ENCODE data around the gene ABCA3.

DNA sequence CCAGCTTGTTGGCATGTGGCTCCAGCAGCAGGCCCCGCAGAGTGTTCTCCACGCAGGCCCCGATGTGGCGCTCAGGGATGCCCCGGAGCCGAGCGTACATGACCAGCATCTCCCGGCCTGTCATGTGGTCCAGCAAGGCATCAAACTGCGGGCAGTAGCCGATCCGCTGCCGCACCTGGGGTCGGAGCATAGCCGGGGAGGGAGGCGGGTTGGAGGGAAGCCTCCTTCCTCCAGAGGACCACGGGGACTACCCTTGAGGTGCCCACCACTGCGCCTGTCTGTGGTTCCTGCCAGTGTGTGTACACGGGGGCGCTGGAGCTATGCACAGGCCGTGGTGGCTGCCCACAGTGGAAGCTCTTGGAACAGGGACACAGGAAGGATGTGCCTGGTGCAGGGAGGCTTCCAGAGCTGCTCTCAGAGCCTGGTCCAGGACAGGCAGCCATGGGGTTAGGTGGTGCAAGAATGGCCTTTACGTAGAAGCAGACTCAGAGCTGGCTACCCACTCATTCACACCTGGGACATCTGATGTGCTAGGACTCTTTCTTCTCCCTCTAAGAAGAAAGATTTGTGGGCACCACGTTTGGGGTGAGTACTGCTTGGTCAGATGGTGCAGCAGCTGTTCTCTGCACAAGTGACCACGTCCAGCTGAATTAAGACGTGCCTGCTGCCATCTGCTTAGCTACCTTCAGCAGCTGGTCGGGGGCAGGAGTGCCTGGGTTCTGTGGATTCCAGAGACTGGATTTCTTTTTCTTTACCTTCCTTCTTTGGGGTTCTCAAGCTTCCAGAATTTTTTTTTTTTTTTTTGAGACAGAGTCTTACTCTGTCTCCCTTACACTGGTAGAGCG lies 61.4 kb downstream of the ABCA3 start:
- TF ChIP-seq, protein P1, sequence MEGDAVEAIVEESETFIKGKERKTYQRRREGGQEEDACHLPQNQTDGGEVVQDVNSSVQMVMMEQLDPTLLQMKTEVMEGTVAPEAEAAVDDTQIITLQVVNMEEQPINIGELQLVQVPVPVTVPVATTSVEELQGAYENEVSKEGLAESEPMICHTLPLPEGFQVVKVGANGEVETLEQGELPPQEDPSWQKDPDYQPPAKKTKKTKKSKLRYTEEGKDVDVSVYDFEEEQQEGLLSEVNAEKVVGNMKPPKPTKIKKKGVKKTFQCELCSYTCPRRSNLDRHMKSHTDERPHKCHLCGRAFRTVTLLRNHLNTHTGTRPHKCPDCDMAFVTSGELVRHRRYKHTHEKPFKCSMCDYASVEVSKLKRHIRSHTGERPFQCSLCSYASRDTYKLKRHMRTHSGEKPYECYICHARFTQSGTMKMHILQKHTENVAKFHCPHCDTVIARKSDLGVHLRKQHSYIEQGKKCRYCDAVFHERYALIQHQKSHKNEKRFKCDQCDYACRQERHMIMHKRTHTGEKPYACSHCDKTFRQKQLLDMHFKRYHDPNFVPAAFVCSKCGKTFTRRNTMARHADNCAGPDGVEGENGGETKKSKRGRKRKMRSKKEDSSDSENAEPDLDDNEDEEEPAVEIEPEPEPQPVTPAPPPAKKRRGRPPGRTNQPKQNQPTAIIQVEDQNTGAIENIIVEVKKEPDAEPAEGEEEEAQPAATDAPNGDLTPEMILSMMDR (IDR thresholded peaks at IDR 0.05; ENCODE audit: low read depth, low read length) = no peak
- no peak for TF ChIP-seq EZH2phosphoT487 (IDR thresholded peaks at IDR 0.05; ENCODE audit: low read depth)
